Sigmoid colon (tissue), 4 donors: ENCODE data around the gene SERPINH1.

Experiments
- POLR2AphosphoS5 ChIP-seq, 4 donors: sonication (generic); formaldehyde crosslinking; IDR thresholded peaks; one replicate each; pipeline ENCODE4 v1.6.1; 2017; ENCODE audit warnings: antibody characterized with exemption in 4 of 4
- TF ChIP-seq, protein P1 (sequence below), 4 experiments: fragments of 450-650 bp in 3 of 4; fragments of 200-600 bp in 1 of 4; IDR thresholded peaks; one replicate each; pipeline ENCODE4 v1.5.1; 2016 to 2019; ENCODE audit warnings: antibody characterized with exemption in 4 of 4, mild to moderate bottlenecking in 3 of 4, moderate library complexity in 2 of 4

- TF ChIP-seq POLR2AphosphoS5 (IDR thresholded peaks at IDR 0.05), result no peak
- TF ChIP-seq, protein P1, sequence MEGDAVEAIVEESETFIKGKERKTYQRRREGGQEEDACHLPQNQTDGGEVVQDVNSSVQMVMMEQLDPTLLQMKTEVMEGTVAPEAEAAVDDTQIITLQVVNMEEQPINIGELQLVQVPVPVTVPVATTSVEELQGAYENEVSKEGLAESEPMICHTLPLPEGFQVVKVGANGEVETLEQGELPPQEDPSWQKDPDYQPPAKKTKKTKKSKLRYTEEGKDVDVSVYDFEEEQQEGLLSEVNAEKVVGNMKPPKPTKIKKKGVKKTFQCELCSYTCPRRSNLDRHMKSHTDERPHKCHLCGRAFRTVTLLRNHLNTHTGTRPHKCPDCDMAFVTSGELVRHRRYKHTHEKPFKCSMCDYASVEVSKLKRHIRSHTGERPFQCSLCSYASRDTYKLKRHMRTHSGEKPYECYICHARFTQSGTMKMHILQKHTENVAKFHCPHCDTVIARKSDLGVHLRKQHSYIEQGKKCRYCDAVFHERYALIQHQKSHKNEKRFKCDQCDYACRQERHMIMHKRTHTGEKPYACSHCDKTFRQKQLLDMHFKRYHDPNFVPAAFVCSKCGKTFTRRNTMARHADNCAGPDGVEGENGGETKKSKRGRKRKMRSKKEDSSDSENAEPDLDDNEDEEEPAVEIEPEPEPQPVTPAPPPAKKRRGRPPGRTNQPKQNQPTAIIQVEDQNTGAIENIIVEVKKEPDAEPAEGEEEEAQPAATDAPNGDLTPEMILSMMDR (IDR thresholded peaks at IDR 0.05), result no peak
Measured at GRCh38 chr11:75592715-75593114, 30.7 kb downstream of the SERPINH1 start.
